ENCODE data around the gene RPS6KA2.

DNA sequence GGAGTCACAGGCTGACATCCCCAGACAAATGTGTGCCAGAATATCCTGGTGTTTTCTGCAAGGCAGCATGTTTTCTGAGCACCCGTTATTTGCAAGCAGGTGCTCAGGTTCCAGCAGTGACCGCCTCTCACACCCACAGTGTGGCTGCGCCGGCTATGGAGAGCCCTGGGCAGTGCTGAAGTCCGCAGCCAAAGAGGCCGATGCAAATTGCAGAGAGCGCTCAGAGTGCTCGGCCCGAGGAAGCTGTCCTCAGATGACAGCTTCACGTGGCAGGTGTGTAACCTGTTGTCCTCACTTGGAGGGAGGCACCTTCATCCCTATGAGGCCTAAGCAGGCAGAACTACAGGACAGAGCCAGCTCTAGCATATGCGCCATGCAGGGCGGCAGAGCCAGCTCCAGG lies 220.9 kb downstream of the RPS6KA2 start:
- TF ChIP-seq CTCF (IDR thresholded peaks at IDR 0.05): no peak
- no peak for TF ChIP-seq EP300 (IDR thresholded peaks at IDR 0.05)
- TF ChIP-seq POLR2AphosphoS5 (IDR thresholded peaks at IDR 0.05): no peak
- TF ChIP-seq POLR2A (IDR thresholded peaks at IDR 0.05): no peak

Measured in gastroesophageal sphincter (tissue), 3 donors.